Measurements from ENCODE around the gene SMAD6.
A peak's percentile ranks its signal among the peaks of the same experiment; 100 is the strongest.
"Not testable (repeated sequence)": the region's sequence is repeated elsewhere in the genome, so short reads cannot be mapped to it uniquely, and the experiment has no call there.

Gene SMAD6

DNA sequence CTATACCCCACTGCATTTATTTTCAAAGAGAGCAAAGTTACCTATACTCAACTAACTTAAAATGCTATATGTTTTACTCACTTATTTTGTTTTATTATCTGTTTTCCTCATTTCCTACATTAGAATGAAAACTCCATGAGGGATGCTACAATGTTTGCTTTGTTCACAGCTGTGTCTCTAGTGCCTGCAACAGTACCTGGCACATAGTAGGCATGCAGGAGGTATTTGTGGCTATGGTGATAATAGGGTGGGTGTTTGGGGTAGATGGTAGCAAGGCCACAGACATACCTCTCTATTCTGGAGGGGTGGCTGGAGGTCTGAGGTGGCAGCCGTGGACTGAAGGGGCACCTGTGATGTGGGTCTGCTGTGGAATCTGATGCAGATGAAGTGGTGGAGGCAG, 24.7 kb upstream of the SMAD6 start:
- DNase-seq = no peak

DNA sequence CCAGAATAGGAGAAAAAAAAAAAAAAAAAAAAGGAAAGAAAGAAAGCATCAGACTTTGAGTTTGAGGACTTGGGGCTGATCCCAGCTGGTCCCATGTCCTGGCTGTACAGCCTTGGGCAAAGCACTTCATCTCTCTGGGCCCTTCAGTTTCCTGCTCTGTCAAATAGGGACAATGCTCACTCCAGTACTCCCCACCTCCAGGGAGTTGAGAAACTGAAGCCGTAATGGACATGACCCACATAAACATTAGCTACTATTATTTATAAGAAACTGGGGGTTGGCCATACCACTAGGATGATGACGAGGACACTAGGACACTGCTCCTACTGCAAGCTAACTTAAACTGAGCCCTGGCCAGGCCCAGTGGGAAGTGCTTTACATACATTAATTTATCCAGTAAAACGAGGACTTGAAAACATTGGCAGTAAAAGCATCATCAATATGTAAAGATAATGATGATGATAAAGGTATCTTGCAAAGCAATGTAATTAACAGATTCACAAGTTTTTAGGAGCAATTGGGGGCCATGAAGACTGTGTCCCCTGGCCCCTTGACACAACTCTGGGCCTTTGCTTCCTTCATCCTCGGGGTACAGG, 22.9 kb upstream of the SMAD6 start:
- no peak for DNase-seq

DNA sequence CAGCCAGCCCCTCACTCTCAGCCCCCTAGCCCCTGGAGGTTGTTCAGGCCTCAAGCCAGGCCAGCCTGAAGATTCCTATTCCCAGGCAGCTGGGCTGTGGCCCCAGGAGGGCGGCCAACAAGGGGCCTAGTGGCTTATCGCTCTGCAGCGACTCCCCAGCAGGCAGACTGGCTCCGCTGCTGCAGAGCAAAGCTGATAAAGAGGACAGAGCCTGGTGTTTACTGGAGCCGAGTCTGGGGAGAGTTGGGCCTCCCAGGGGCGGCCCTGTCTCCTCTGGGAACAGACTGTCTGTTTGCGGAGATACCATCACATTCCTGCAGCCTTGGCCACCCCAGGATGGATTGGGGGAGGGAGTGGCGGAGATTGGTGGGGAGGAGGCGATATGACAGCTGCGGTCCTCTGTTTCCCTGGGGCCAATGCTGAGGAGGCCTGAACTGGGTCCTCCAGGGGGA, 22.4 kb upstream of the SMAD6 start:
- DNase-seq = no peak

DNA sequence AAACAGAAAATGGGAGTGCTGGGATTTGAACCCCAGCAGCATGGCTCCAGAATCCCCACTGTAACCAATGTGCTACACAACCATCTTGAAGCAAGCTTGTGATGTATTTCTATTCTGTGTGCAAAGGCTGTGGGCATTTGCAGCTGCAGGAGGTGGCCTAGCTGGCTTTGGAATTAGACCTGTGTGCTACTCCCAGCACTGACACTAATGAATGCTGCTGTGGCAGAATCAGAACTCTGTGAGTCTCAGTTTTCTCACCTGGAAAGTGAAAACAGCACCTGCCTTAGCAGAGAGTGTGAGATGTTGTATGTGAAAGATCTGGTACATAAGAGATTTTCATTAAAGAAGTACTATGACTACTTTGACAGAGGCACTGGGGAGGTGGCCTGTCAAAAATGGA, 21.5 kb upstream of the SMAD6 start:
- DNase-seq = no peak

DNA sequence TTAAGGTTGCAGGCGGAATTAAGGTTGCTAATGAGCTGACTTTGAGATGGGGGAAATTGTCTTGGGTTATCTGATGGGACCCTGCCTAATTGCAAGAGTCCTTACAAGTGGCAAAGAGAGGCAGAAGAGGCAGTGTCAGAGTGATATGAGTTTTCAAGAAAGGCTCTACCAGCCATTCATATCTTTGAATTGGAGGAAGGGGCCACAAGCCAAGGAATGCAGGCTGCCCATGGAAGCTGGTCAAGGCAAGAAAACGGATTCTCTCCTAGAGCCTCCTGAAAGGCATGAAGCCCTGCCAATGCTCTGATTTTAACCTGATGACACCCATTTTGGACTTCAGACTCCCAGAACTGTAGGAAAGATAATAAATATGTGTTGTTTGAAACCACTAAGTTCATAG, 20.6 kb upstream of the SMAD6 start:
- no peak for DNase-seq

DNA sequence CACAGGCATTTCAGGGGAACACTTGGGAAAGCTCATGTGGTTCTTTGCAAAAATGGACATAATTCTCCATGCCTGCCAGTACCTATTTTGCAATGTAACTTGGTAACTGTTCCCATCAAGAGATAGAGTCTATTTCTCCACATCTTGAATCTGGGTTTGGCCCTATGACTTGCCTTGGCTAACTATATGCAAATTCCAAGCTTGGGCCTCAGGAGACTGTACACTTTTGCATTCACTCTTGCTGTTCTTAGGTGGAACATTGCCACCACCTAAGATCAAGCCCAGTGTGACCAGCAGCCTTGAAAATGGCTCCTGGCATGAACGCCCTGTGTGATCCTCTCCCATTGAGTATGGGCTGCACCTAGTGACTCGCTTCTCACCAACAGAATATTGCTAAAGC, 19.8 kb upstream of the SMAD6 start:
- DNase-seq = no peak

DNA sequence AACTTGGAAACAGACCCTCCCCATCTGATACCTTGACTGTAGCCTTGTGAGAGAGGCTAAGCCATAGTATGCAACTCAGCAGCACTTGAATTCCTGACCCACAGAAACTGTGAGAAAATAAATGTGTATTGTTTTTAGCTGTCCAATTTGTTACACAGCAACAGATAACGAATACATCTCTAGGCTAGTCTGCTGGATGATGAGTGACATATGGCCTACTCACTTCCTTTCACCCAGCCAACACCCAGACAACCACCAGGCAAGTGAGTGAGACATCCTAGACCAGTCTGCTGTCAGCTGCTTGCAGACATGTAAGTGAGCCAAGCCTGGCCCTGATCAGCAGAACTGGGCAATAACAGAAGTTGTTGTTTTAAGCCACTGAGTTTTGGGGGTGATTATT, 19.2 kb upstream of the SMAD6 start:
- no peak for DNase-seq

DNA sequence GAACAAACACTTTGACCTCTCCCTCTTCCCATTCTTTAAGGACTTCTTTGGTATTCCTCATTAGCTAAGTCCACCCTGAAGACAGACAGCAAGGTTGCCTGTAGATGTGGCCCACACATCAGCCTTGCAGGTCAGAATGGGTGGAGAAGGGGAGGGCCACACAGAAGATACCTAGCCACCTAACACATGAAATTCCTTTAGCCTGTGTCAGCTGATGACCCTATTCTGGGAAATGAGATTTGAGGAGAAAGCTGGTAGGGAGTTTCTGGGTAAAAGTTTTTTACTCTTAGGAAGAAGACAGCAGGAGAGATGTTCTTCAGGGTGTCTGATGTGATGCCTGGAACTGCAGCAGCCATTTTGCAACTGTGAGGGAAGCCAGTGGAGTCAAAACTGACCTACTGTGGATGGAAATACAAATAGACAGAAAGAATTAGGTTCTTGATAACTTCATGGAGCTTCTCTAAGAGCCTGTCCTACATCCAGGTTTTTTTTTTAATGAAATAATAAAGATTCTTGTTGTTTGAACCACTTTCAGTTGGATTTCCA, 17.8 kb upstream of the SMAD6 start:
- DNase-seq = no peak

DNA sequence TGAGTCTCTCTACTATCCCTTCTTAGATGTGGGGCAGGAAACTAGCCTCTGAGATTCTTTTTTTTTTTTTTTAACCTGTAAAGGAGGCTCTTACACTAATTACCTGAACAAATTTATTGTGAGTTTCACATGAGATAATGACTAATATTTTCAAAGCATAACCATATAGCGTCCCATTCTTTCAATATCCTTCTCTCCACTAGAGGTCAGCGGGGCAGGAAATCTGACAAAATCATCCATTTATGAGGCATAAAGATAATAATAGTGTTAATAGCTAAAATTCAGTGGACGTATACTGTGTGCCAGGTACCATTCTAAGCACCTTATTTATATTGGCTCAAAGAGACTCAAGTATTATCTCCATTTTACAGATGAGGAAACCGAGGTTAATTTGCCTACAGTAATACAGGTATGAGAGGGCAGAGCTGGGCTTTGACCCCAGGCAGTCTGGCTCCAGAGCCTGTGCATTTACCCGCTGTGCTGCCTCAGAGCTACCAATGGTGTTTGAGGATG, 16.3 kb upstream of the SMAD6 start:
- no peak for DNase-seq

DNA sequence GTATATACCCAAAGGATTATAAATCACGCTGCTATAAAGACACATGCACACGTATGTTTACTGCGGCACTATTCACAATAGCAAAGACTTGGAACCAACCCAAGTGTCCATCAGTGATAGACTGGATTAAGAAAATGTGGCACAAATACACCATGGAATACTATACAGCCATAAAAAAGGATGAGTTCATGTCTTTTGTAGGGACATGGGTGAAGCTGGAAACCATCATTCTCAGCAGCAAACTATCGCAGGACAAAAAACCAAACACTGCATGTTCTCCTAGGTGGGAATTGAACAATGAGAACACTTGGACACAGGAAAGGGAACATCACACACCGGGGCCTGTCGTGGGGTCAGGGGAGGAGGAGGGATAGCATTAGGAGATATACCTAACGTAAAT, 11.1 kb upstream of the SMAD6 start:
- not testable (repeated sequence) for DNase-seq

DNA sequence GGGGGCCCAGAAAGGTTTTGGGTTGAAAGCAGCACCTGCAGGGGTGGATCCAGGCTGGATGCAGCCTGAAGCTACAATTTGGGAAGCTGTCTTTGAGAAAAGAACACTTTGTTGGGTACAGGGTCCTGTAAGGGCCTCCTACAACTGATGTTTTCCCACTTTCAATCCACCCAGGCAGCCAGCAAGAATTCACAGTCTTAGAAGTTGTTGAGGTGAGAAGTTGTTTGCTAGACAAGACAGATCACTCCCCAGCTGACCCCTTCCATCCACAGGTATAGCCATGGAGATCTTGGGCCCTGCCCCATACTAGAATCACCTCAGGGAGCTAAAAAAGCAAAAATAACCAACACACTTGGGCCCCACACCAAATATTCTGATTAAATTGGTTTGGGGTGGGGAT, 10.3 kb upstream of the SMAD6 start:
- DNase-seq = no peak

DNA sequence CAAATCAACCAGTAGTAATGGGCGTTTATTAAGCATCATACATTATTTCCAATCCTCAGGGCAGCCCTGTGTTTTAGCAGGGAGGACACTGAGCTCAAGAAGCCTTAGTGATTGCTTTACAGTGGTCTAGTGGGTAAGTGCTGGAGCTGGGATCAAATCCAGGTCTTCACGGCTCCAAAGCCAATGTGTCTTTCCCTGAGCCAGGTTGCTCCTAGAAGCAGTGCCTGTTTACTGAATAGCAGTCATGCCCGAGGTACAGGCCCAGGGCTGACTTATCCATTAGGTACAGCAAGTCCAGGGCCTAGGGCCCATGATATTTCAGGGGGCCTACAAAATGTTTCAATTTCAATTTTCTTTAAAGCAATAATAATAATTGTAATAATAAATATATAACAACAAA, 9.6 kb upstream of the SMAD6 start:
- no peak for DNase-seq

DNA sequence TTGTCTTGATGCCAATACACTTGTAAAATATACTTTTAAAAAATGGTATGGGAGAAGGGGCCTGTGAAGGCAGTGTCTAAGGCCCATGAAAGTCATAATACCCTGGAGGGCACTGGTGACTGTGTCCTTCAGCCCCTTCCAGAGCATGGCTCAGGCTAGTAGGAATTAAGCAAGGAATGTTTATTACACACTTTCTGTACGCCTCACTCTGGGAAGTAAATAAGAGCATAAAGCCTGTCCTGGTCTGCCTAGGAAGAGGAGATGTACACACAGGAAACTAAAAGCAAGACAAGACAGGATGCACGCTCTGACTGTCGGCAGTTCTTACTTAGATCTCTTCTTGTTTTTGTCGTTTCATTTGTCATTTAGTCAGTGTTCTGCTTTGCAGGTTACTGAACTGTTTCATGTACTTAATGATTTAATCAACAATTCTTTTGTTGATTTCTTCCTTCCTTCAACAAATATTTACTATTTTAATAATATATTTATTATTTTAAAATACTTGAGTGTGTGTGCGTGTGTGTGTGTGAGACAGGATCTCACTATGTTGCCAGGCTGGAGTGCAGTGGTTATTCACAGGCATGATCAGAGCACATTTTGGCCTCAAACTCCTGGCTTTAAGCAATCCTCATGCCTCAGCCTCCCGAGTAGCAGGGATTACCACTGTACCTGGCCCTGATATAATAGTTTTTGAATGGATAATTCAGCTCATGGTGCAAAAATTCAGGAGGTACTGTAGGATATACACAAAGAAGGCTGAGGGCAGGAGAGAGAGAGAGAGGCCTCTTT, 9.0 kb upstream of the SMAD6 start:
- no peak for DNase-seq

DNA sequence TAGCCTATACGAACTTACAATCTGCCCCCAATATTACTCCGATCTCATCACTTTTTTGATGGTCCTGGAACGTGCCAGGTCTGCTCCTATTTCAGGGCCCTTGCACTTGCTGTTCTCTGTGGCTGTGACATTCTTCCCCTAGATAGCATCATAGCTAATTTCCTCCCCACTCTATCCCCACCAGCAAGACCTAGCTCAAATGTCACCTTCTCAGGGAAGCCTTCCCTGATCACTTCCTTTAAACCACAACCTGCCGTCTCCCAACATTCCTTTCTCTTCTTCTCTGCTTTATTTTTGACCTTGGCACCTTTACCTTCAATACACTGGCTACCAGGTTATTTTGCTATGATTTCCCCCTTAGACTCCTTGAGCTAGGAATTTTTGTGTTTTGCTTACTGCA, 5.3 kb upstream of the SMAD6 start:
- no peak for DNase-seq

DNA sequence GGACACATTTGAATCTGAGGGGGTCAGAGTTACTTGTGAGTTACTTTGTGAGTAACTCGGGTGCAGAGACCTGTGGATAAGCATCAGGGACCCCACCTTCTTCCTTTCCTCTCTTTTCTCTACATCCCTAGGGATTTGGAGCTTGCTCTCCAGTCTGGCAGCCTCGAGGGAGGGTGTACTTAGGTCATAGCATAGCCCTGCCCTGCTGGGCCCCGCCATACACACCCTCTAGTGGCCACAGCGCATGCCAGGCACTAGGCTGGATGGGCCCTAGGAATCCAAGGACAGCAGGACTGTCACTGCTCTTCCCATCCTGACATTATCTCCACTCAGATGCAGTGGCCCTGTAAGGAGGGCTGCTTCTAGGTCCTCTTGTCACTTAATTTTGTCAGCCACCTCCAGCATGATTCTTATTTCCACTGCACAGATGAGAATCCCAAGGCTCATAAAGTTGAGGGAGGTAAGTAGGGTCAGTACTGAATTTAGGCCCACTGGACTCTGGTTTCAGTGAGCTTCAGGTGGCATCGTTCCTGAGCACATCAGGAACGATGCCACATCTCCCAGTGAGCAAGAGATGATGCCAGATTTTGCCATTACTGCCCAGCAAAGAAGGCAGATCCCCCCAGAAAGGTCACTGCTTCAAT, 3.6 kb upstream of the SMAD6 start:
- peak; percentile 72 for DNase-seq

DNA sequence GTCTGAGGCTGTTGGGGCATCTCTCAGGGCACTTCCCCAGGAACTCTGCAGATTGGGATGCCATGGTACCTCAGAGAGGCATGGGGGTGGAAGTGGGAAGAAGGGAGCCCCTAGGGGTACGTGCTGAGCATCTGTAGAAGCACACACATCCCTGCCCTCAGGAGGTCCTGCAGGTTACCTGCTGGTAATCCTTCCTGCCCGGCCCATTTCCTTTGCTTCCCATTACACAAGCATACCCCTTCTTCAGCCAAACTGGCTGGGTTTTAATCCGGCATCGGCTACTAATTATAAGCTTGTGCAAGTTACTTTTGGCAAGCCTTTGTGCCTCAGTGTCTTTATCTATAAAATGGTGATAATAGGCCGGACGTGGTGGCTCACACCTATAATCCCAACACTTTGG, 3.1 kb upstream of the SMAD6 start:
- DNase-seq = no peak

DNA sequence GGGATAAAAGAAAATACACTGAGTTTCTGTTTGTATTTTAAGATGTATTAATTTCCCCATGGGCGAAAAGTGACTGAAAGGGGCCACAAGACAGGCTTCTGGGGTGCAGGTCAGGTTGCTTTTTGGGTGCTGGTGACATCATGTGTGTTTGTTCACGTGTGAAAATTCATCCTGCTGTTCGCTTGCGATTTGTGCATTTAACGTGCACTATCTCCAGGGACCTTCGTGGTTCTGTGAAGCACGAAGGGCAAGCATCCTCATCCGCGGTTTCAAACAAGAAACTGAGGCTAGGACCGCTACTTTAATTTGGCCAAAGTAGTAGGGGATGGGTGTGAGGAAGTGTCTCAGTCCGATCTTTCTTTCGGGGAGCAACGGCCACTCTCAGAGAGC, 1.6 kb upstream of the SMAD6 start:
- DNase-seq = no peak

DNA sequence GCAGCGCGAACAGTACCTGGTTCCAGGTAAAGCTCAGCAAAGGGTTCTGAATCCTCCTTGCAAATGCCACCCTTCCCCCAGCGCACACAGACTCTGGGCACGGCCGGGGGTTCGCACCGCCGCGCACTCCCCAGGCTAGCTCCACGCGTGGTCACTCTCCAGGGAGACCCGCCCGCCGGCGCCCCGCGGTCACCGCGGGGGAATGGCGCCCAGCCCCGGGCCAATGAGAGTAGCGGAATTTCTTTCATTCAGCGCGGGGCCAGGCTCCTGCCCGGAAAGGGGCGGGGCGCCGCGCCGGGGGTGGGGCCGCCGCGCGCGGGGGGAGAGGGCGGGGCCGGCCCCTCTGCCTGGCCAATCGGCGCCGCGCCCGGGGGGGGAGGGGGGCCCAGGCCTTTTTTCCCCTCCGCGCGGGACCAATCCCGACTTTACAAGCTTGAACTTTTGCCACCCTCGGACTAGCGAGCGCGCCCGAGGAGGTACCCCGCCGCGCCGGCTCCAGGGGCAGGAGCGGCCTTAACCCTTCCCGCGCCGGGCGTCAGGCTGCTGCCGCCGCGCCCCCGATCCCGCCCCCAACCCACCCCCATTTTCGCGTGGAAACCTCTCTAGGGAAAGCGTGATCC, 1.1 kb upstream of the SMAD6 start:
- DNase-seq = peak; percentile 96

DNA sequence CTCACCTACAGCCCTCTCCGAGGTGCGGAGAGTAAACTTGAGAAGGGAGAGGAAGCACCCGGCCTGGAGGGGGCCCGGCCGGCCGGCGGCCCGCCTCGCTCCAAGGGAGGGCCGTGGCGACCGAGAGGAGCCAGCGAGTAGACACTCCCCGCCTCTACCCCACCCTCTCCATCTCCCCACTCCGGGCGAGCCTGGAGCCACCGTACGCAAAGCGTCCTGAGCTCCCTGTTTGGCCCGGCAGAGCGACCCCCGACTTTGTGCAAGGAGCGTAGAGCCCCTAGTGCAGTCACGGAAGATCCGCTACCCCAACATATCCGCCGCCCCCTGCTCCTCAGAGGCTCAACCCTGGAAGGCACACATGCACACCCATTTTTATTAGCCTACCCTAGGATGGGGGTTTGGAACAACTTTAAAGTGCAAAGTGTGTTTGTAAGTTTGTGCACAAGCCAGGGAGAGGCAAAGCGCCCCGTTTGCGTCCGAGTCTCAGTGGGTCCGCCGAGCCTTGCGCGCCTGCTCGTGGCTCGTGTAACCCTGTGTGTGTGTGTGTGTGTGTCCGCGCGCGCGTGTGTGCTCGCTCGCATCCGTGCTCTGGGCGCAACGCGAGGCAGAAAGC, 508 bp upstream of the SMAD6 start:
- no peak for DNase-seq

DNA sequence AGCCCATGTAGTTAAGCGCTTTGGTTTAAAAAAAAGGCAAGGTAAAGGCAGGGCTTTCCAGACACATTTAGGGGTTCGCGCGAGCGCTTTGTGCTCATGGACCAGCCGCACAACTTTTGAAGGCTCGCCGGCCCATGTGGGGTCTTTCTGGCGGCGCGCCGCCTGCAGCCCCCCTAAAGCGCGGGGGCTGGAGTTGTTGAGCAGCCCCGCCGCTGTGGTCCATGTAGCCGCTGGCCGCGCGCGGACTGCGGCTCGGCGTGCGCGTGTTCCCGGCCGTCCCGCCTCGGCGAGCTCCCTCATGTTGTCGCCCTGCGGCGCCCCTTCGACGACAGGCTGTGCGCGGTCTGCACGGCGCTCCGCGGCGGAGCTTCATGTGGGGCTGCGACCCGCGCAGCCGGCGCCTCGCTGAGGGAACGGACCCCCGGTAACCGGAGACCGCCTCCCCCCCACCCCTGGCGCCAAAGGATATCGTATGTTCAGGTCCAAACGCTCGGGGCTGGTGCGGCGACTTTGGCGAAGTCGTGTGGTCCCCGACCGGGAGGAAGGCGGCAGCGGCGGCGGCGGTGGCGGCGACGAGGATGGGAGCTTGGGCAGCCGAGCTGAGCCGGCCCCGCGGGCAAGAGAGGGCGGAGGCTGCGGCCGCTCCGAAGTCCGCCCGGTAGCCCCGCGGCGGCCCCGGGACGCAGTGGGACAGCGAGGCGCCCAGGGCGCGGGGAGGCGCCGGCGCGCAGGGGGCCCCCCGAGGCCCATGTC, 927 bp downstream of the SMAD6 start:
- DNase-seq = no peak

DNA sequence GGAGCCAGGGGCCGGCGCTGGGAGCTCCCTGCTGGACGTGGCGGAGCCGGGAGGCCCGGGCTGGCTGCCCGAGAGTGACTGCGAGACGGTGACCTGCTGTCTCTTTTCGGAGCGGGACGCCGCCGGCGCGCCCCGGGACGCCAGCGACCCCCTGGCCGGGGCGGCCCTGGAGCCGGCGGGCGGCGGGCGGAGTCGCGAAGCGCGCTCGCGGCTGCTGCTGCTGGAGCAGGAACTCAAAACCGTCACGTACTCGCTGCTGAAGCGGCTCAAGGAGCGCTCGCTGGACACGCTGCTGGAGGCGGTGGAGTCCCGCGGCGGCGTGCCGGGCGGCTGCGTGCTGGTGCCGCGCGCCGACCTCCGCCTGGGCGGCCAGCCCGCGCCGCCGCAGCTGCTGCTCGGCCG, 1.5 kb downstream of the SMAD6 start:
- peak; percentile 56 for DNase-seq

Data from EL (cell line).